GM19328 (cell line): ENCODE data around the gene SLC35G6.
"Not testable (repeated sequence)": the region's sequence is repeated elsewhere in the genome, so short reads cannot be mapped to it uniquely, and the experiment has no call there.

ENCODE experiments used
- ATAC-seq: cut with Tn5 transposase; IDR thresholded peaks from one replicate; pipeline ENCODE4 v1.9.1; 2021; ENCODE audit warnings: mild to moderate bottlenecking, moderate library complexity; ENCODE audit not compliant: unreplicated experiment

SLC35G6 gene

GRCh38 chr17:7481275-7481674, at the start of gene SLC35G6:
Gene SLC35G6, plus strand, starts transcription at chr17:7481446. Its CDS starts 71 bp downstream, at chr17:7481517.
- not testable (repeated sequence) for ATAC-seq

GRCh38 chr17:7432296-7432695, 49.0 kb upstream of the SLC35G6 start:
- no peak for ATAC-seq

- peak; percentile 21 for ATAC-seq
Observed at GRCh38 chr17:7435676-7436555, 45.3 kb upstream of the SLC35G6 start.

- no peak for ATAC-seq
Observed at GRCh38 chr17:7436556-7437368, 44.5 kb upstream of the SLC35G6 start.

GRCh38 chr17:7437369-7437863, 43.8 kb upstream of the SLC35G6 start:
- ATAC-seq = no peak

- no peak for ATAC-seq
Observed at GRCh38 chr17:7437950-7438614, 43.2 kb upstream of the SLC35G6 start.

GRCh38 chr17:7438656-7439460, 42.4 kb upstream of the SLC35G6 start:
- ATAC-seq = no peak

- ATAC-seq = no peak
Observed at GRCh38 chr17:7439462-7440112, 41.7 kb upstream of the SLC35G6 start, which contains the start of gene FGF11. Gene FGF11, plus strand, starts transcription at chr17:7439512. Its CDS starts 109 bp downstream, at chr17:7439621.

- no peak for ATAC-seq
Observed at GRCh38 chr17:7440113-7440833, 41.0 kb upstream of the SLC35G6 start.

GRCh38 chr17:7440834-7441195, 40.4 kb upstream of the SLC35G6 start:
- no peak for ATAC-seq

- ATAC-seq = no peak
Observed at GRCh38 chr17:7441266-7441665, 40.0 kb upstream of the SLC35G6 start.

GRCh38 chr17:7442142-7442541, 39.1 kb upstream of the SLC35G6 start:
- no peak for ATAC-seq

GRCh38 chr17:7443499-7444485, 37.5 kb upstream of the SLC35G6 start:
- ATAC-seq = no peak

GRCh38 chr17:7444682-7445618, 36.3 kb upstream of the SLC35G6 start, which contains the start of gene CHRNB1:
Gene CHRNB1, plus strand, starts transcription at chr17:7445061. Its CDS starts 67 bp downstream, at chr17:7445128.
- no peak for ATAC-seq

GRCh38 chr17:7445619-7445968, 35.7 kb upstream of the SLC35G6 start:
- no peak for ATAC-seq

- no peak for ATAC-seq
Observed at GRCh38 chr17:7448461-7448860, 32.8 kb upstream of the SLC35G6 start.
